Osteoblast (primary cell): ENCODE measurements around the gene CD69. TPM values are rescaled to one million over a fixed set of nuclear protein-coding genes. Genes with fewer than 3 reads are reported as not detected.

Source experiments
- DNase-seq: peaks from one replicate; pipeline ENCODE4 v3.0.0; 2011; ENCODE audit warnings: low spot score, mixed read lengths; ENCODE audit not compliant: insufficient read length; ENCODE audit errors: missing footprints
- H2AFZ ChIP-seq: 2 replicates; pipeline ENCODE4 v1.6.0; 2011; ENCODE audit warnings: mild to moderate bottlenecking, low read length
- H3K27ac ChIP-seq: 2 replicates; pipeline ENCODE4 v1.5.1; 2011; ENCODE audit warnings: mild to moderate bottlenecking, low read depth, low read length, moderate library complexity
- H3K27me3 ChIP-seq: 2 replicates; pipeline ENCODE4 v1.6.0; 2012; ENCODE audit warnings: mild to moderate bottlenecking, control low read depth, inconsistent platforms, low read length, moderate library complexity; ENCODE audit not compliant: insufficient read depth
- H3K36me3 ChIP-seq: 2 replicates; pipeline ENCODE4 v1.5.1; 2011; ENCODE audit warnings: mild to moderate bottlenecking, low read length, control low read depth, moderate library complexity; ENCODE audit not compliant: insufficient read depth
- H3K4me1 ChIP-seq: 2 replicates; pipeline ENCODE4 v1.5.1; 2011; ENCODE audit warnings: mild to moderate bottlenecking, low read length, control low read depth, moderate library complexity; ENCODE audit not compliant: insufficient read depth
- H3K4me2 ChIP-seq: 2 replicates; pipeline ENCODE4 v1.6.0; 2011; ENCODE audit warnings: mild to moderate bottlenecking, low read length; ENCODE audit not compliant: insufficient read depth
- H3K4me3 ChIP-seq: fragments of 200-600 bp; sonication (generic); 3 replicates; pipeline ENCODE4 v1.5.1; 2012; ENCODE audit warnings: mild to moderate bottlenecking, low read length, inconsistent platforms; ENCODE audit not compliant: insufficient read depth
- H3K79me2 ChIP-seq: 2 replicates; pipeline ENCODE4 v1.6.0; 2012; ENCODE audit warnings: mild to moderate bottlenecking, low read length, control low read depth, inconsistent platforms; ENCODE audit not compliant: insufficient read depth
- H3K9me3 ChIP-seq: 2 replicates; pipeline ENCODE4 v1.5.1; 2011; ENCODE audit warnings: low read depth, low read length, control low read depth
- H4K20me1 ChIP-seq: 2 replicates; pipeline ENCODE4 v1.6.0; 2012; ENCODE audit warnings: mild to moderate bottlenecking, low read length, control low read depth; ENCODE audit not compliant: insufficient read depth
- CTCF ChIP-seq: IDR thresholded peaks from 2 replicates; pipeline ENCODE4 v1.5.1; 2011; ENCODE audit warnings: mild to moderate bottlenecking, low read depth, low read length, moderate library complexity; ENCODE audit errors: extremely low read depth
- total RNA-seq: library from RNA; depleted of rRNA; stranded (reverse); fragments of >200 nt; gene quantifications from 2 replicates; pipeline ENCODE4 v1.2.3, GENCODE V29; 2012

CD69 gene
- total RNA-seq, 1 donor: not detected

- no peak overlapping the region for H2AFZ ChIP-seq
- no peak for TF ChIP-seq CTCF
- no peak for DNase-seq
- H4K20me1 ChIP-seq: no peaks in the 10 kb centered on the region
- H3K36me3 ChIP-seq: no peaks in the 10 kb centered on the region
- H3K27me3 ChIP-seq: no peaks in the 10 kb centered on the region
- no peak overlapping the region for H3K4me2 ChIP-seq
- H3K79me2 ChIP-seq: no peaks in the 10 kb centered on the region
- no peak overlapping the region for H3K27ac ChIP-seq
- no peak overlapping the region for H3K4me3 ChIP-seq
- H3K9me3 ChIP-seq: no peaks in the 10 kb centered on the region
- no peaks in the 10 kb centered on the region for H3K4me1 ChIP-seq
Measured at GRCh38 chr12:9793779-9794395, 33.2 kb upstream of the CD69 start.

- no peak for DNase-seq
- Histone ChIP-seq H3K36me3 (no peaks in the 10 kb centered on the region), H3K79me2 (no peaks in the 10 kb centered on the region), H2AFZ (no peak overlapping the region), H3K27ac (no peak overlapping the region), H4K20me1 (no peaks in the 10 kb centered on the region), H3K4me3 (no peak overlapping the region), H3K4me1 (no peaks in the 10 kb centered on the region), H3K9me3 (no peaks in the 10 kb centered on the region), H3K4me2 (no peak overlapping the region), H3K27me3 (no peaks in the 10 kb centered on the region)
- TF ChIP-seq CTCF: no peak
Measured at GRCh38 chr12:9792961-9793617, 32.4 kb upstream of the CD69 start.

GRCh38 chr12:9792185-9792900, 31.6 kb upstream of the CD69 start:
- Histone ChIP-seq H3K36me3 (no peaks in the 10 kb centered on the region), H3K4me3 (no peak overlapping the region), H3K27ac (no peak overlapping the region), H2AFZ (no peak overlapping the region), H3K4me1 (no peaks in the 10 kb centered on the region), H3K9me3 (no peaks in the 10 kb centered on the region), H3K27me3 (no peaks in the 10 kb centered on the region), H3K79me2 (no peaks in the 10 kb centered on the region), H4K20me1 (no peaks in the 10 kb centered on the region), H3K4me2 (no peak overlapping the region)
- no peak for DNase-seq
- TF ChIP-seq CTCF: no peak
